G401 (cell line): ENCODE results near the gene LRRC49. TPM values are rescaled to one million over a fixed set of nuclear protein-coding genes. Genes with fewer than 3 reads are reported as not detected.
"Not testable (repeated sequence)": the region's sequence is repeated elsewhere in the genome, so short reads cannot be mapped to it uniquely, and the experiment has no call there.

ENCODE experiments used
- DNase-seq: peaks from one replicate; pipeline ENCODE4 v3.0.0-alpha.2; 2015; ENCODE audit warnings: low spot score
- in situ Hi-C: cut with HindIII; loops from 2 replicates; pipeline ENCODE4 v1.10.0; 2016; ENCODE audit warnings: low sequenced_read_pairs, mixed read lengths
- total RNA-seq: library from RNA; depleted of rRNA; stranded (reverse); fragments of >200 nt; shearing (Covaris generic); gene quantifications from 2 replicates; pipeline ENCODE4 v1.2.3, GENCODE V29; 2014

LRRC49 gene
- total RNA-seq, 1 experiment from 2014 or later: 9.3 TPM

DNA sequence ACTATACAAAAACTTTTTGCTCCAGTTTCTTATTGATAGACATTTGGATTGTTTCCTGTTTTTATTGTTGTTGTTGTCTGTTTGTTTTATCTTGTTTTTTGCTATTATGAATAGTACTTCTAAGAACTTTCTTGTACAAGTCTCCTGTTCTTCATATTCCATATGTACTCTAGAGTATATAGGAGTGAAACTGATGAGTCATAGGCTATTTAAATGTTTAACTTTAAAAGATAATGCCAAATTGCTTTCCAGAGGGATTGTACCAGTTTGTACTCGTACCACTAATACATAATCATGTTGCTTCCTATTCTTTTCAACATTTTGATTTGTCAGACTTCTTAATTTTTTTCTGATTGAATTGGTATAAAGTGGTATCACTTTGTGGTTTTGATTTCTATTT, 19.6 kb downstream of the LRRC49 start:
- in situ Hi-C loops: no loop called here
- DNase-seq: no peak

GRCh38 chr15:70916531-70916930, 23.9 kb downstream of the LRRC49 start:
- DNase-seq: no peak
- in situ Hi-C loops: no loop called here

DNA sequence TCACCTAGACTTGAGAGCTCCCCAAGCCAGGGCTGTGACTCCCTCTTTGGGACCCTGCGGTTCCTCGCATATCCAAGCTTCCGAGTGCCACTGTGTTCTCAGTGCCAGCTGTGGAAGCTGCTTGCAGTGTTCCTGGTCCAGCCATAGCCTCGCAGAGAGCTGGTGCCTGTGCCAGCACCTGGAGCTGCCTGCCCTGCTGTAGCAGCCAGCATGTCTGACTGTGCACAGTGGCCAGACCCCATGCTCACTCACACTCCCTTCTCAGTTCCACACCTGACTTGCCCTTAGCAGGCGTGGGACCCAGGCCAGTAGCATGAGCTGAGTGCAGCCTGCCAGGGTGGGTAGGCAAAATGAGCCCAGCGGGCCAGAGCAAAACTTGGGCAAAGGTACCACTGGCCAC, 25.3 kb downstream of the LRRC49 start:
- in situ Hi-C loops: no loop called here
- no peak for DNase-seq

GRCh38 chr15:70920981-70921696, 28.5 kb downstream of the LRRC49 start:
- no peak for DNase-seq
- in situ Hi-C loops: no loop called here

- DNase-seq: no peak
- in situ Hi-C loops: no loop called here
These were observed 29.5 kb downstream of the LRRC49 start for GRCh38 chr15:70922119-70922518.

- in situ Hi-C loops: no loop called here
- no peak for DNase-seq
These were observed 30.9 kb downstream of the LRRC49 start for GRCh38 chr15:70923311-70924080.

DNA sequence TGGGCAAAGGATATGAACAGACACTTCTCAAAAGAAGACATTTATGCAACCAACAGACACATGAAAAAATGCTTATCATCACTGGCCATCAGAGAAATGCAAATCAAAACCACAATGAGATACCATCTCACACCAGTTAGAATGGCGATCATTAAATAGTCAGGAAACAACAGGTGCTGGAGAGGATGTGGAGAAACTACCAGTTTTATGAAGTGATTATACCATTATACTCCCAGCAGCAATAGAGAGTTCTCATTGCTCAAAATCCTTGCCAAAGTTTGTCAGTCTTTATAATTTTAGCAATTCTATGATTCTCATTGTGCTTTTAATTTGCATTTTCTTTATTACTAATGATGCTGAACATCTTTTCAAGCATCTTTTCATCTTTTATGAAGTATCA, 34.3 kb downstream of the LRRC49 start:
- in situ Hi-C loops, DNase-seq: not testable (repeated sequence)

- in situ Hi-C loops: no loop called here
- DNase-seq: no peak
These were observed 39.2 kb downstream of the LRRC49 start for GRCh38 chr15:70931821-70932220.

GRCh38 chr15:70932397-70932796, 39.8 kb downstream of the LRRC49 start:
- DNase-seq: no peak
- in situ Hi-C loops: no loop called here

DNA sequence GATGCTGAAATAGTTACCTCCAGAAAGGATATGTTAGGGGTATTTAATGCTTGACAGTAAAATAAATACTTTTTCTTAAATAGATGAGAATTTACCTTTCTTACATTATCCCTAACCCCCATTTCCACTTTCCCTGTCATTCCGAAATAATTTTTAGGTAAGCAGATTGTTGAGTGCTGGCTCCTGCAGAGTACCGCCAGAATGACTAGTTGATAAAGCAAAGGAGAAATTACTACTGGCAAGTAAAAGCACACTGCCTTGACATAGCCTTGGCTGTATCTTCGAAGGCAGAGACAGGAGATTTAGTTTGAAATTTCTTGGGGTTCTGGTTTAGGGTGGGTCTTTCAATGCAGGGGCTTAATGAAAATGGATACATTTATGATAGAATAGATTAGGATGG, 40.8 kb downstream of the LRRC49 start:
- peak; percentile 74 for DNase-seq
- in situ Hi-C loops: no loop called here

- DNase-seq: peak; percentile 22
- in situ Hi-C loops: no loop called here
These were observed 43.0 kb downstream of the LRRC49 start for GRCh38 chr15:70935631-70936030.

DNA sequence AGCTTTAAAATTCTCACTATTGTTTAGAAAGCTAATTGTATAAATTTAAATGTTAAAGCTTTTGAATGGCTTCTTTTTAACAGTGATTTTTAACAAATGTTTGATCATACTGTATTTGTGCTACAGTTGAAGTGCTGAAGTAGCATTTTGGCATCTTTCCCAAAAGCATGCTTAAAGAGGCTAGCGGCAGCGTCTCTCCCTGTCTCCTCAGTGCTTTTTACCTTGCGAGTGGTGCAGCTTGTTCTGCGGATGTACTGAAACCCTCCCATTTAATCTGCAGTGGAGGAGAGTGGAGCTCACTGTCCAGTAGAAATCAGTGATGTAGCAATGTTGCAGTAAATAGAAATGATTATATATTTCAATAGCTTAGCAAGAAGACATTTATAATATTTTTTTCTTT, 43.7 kb downstream of the LRRC49 start:
- in situ Hi-C loops: no loop called here
- DNase-seq: peak; percentile 87

GRCh38 chr15:70943285-70943684, 50.7 kb downstream of the LRRC49 start:
- in situ Hi-C loops: not testable (repeated sequence)
- peak; percentile 29 for DNase-seq

DNA sequence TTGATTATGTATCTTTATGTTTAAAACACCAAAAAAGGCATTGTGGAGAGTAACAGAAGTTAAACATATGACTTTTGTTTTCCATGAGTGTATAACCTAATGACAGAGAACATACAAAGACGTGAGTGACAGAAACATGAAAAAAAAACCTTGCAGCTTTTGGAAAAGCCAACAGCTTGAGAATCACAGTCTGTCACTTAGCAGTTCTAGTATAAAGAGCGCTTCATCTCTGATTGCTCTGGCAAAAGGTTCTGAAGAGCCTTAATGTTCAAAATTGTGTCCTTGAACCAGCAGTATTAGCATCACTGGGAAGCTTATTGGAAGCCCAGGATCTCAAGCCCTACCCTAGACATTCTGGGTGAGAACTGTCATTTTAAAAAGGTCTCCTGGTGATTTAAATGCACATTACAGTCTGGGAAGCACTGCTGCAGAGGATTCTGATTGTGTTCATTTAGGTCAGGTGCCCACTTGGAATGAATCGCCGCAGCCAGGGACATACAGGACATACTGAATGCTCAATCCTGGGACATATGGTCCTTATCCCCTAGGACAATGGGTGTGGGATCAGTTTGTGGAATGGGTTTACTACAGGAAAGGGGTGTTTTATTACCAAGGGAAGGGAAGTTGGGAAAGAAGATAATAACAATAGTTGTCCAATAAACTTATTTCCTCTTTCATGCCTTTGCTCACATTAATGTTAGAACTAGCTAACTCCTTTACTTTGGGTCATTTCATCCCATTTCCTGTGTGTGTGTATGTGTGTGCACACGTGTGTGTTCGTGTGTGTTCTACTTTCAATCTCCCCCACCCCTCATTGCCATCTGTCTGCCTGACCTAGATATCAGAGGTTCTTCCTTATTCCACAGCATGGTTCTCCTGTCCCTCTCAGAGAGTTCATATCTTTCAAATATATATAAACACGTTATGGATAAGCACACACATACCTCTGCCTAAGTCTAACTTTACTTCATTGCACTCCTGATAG, 55.0 kb downstream of the LRRC49 start:
- DNase-seq: peak; percentile 79
- in situ Hi-C loops: no loop called here

- DNase-seq: no peak
- in situ Hi-C loops: no loop called here
These were observed 58.3 kb downstream of the LRRC49 start for GRCh38 chr15:70950953-70951352.

DNA sequence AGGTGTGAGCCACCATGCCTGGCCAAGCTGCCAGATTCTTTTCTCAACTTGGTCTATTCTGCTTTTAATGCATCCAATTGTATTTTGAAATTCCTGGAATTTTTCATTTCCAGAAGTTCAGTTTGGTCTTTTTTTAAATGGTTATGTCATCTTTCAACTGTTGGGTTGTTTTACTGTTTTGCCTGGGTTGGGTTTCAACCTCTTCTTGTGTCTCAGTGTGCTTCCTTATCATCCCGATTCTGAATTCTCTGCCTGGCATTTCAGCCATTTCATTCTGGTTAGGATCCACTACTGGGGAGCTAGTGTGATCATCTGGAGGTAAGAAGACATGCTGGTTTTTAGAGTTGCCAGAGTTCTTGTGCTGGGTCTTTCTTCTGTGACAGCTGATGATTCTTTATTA, 61.5 kb downstream of the LRRC49 start:
- no peak for DNase-seq
- in situ Hi-C loops: no loop called here

- in situ Hi-C loops: no loop called here
- DNase-seq: no peak
These were observed 62.1 kb downstream of the LRRC49 start for GRCh38 chr15:70954733-70955132.

- in situ Hi-C loops: no loop called here
- DNase-seq: no peak
These were observed 62.5 kb downstream of the LRRC49 start for GRCh38 chr15:70955151-70955550.

GRCh38 chr15:70956201-70956995, 63.8 kb downstream of the LRRC49 start:
- no peak for DNase-seq
- in situ Hi-C loops: no loop called here
